ENCODE measurements around the gene IL22RA2. TPM values are rescaled to one million over a fixed set of nuclear protein-coding genes. Genes with fewer than 3 reads are reported as not detected.
A peak's percentile ranks its signal among the peaks of the same experiment; 100 is the strongest.

The IL22RA2 gene
- total RNA-seq, 2 donors from 2014 or later, result not detected

DNA sequence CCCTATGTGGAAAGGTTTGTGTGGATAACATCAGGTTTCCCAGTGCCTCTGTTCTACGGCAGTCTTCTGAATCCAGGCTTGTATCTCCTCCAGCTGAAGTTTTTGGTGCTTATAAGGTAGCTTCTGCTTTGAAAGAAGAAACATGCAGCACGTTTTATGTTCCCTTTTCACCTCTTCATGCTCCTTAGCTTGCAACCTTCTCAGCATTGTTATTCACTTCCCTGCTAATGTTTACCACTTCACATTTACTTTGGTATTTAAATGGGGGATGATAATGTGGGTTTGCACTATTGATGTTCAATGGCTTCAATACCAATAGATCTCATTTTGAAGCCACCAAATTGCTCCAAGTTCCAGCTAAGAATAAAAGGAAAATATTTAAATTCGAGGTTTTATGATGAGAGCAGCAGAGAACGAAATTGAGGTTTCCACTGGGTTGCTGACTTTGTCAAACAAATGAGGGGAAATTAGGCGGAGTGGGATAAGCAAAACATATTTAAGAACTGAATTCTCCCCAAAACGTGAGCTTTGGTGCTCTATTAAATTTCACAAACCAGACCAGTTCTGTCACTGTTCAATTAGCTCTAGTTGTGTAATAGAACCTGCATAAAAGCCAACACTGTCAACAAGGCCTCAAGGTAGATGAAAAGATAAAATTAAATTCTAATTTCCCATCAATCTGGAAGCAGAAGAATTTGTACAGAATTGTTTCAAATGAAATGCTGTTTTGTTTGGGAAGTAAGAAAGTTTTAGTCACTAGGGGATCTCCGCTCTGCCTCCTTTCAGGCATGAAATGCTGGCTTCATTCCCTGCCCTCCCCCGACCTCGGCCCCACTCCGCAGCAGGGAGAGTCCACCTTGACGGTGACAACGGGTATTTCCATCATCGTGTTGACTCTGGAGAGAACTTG is 1.4 kb downstream of the IL22RA2 start:
- intact Hi-C loops (cut with DNase I), result no loop called here
- no peak for ATAC-seq
- DNase-seq, result no peak

DNA sequence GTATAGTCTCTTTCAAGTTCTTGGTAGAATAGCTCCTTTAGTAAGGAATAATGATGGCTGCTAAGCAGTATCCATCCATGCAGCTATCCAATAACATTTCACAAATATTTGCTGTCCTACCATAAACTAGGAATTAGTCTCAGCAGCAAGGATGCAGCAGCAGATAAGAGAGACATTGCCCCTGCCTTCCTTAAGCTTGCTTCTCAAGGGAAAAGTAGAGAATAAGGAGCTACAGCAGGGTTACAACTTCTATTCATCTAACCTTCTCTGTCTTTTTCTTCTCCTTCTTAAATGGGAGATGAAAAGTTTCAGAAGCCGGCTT is 2.4 kb downstream of the IL22RA2 start:
- DNase-seq (no peak), ATAC-seq (no peak)
- intact Hi-C loops (cut with DNase I), result no loop called here

DNA sequence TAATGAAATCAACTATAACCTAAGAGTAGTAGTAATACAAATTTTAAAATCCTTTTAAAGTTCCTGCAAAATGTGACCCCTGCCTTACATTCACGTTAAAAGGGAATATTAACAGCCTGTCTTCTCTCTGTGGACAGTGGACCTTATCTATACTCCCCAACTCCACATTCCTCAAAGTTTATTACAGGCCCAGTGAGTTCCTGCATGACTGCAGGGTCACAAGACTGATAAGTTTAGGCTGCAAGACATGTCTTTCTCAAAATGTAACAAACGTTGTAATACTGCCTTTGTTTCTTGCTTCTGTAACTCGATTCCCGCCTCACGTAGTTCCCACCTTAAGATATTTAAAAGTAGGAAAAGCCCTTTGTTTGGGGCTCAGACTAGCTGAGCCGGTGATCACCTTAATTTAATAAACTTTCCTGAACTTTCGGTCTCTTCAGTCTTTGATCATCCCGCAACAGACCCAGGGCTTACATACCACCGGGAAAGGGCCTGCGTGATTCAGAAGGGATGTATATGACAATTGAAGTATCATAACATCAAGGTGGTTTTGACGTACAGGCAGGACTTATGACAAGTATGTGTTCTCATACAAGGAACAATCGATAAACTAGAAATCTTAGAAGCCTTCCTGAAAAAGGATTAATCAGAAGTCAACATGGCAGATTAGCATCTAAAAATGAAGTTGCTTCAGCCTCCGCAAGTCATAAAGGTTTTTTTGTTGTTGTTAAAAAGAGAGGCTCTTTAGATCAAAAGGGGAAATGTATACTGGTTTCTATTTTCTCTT is 3.0 kb downstream of the IL22RA2 start:
- intact Hi-C loops (cut with DNase I), result no loop called here
- DNase-seq (no peak), ATAC-seq (no peak)

DNA sequence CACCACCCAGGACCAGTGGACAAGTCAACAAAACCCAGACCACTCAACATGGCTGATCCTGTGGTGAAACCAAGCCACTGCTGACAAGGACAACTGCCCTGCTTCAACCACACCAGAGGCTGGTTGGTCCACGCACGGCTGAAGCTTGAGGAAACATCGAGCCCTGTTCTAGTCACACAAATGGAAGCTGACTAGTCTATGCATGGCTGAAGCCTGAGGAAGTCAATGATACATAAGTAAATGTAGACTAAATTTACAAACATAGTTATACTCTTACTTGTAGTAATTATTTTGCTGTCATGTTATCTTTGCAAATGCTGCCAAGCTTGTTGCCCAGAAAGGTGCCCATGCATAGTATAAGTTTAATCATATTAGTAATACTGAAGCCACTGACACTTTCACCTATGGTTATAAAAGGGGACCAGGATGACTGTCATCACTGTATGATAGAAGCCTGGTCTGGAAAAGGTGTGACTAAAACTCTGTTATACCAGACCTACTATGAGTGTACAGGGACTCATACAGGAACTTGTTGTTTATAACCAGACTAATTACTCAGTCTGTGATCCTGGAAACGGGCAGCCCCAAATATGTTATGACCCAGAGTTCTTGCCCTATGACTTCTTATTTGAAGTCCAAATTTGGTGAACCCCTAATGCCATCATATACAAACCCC is 5.6 kb downstream of the IL22RA2 start:
- DNase-seq (no peak), ATAC-seq (no peak)
- intact Hi-C loops (cut with DNase I), result loop anchor here in 1 of 2 donors (10.0 kb wide), 1 partner anchor 63 kb away; no protein-coding TSS in a partner anchor

DNA sequence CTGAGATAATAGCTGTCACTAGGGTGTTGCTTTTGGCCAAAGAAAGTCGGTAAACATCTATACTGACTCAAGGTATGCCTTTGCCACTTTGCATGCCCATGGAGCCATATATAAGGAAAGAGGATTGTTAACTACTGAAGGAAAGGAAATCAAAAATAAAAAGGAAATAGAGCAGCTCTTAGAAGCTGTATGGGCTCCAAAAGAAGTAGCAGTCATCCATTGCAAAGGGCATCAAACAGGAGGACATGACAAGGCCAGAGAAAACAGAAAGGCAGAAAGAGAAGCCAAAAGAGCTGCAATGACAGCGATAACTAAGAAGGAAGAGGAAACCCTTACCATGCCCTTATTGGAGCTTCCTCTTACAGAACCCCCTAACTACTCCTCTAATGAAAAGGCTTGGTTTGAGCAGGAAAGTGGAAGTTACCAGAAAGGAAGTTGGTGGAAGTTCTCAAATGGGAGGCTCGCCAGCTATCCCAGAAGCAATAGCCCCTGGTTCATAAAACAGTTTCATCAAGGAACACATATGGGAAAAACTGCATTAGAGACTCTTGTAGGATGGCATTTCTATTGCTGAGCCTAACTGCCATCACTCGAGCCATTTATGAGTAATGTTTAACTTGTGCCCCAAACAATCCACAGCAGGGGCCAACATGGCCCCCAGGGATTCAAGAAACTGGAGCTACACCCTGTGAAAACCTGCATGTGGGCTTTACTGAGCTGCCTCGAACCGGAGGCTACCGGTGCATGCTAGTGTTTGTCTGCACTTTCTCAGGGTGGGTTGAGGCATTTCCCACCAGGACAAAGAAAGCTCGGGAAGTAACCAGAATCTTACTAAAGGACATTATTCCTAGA is 7.0 kb downstream of the IL22RA2 start:
- ATAC-seq (peak in 1 of 2 donors; percentile 7), DNase-seq (no peak)
- intact Hi-C loops (cut with DNase I), result loop anchor here in 1 of 2 donors (10.0 kb wide), 1 partner anchor 62 kb away; no protein-coding TSS in a partner anchor

DNA sequence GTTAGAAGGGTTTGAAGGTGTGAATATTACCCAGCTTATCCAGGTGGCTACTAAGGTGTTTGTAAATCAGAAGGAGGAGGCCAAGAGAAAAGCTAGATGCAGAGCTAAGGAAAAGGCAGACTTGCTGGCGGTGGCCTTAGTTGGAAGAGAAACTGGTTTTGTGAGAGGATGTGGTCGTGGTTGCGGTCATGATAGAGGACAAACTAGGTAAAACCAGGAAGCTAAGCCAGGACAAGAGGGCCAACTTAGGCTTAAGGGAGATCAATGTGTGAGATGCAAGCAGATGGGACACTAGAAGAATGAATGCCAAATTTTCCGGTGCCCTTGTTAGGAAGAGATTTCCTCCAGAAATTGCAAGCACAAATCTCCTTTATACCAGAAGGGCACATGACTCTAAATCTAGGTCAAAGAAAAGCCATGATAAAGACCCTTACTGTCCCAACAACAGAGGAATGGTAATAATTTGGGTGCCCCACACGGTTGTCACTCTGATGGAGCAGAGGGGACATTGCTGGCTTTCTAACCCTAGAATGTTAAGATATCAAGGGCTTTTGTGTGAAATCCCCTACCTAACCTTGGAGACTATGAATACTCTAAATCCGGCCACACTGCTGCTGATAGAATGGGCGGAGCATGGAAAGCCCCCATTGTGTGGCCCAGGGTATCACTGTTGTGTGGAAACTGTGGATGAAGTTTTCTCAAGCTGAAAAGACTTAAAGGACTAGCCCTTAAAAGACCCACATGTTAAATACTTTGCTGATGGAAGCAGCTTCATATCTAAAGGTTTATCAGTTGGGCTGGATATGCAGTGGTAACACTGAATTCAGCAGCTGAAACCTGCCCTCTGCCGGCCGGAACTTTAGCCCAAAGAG is 7.8 kb downstream of the IL22RA2 start:
- peak in 1 of 2 donors; percentile 16 for ATAC-seq
- DNase-seq, result no peak
- intact Hi-C loops (cut with DNase I), result loop anchor here in 1 of 2 donors (10.0 kb wide), 1 partner anchor 61 kb away; no protein-coding TSS in a partner anchor

DNA sequence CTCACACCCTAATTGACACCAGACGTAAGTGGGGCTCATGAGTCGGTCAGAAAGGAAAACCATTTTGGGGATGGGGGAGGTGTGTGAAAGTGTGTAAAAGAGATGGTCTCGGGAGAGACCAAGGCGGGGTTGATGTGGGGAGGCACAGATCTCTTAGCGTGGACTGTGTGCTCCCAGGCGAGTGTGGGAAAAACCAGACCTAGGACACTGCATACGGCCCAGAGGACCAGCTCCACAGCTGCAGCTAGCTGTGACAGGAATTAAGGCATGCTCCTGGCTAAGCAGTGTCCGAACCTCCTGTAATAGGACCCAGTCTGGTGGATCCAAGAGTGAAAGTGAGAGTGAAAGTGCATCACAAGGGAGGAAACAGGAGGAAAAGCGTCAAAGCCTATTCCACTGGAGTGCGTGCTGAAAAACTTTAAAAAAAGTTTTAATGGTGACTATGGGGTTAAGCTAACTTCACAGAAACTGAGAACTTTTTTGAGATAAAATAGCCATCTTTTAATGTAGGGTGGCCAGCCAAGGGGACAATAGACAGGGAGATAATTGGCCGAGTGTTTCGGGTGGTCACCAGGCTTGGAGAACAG is 9.6 kb downstream of the IL22RA2 start:
- DNase-seq, result no peak
- intact Hi-C loops (cut with DNase I), result loop anchor here in 1 of 2 donors (10.0 kb wide), 1 partner anchor 59 kb away; no protein-coding TSS in a partner anchor
- no peak for ATAC-seq

DNA sequence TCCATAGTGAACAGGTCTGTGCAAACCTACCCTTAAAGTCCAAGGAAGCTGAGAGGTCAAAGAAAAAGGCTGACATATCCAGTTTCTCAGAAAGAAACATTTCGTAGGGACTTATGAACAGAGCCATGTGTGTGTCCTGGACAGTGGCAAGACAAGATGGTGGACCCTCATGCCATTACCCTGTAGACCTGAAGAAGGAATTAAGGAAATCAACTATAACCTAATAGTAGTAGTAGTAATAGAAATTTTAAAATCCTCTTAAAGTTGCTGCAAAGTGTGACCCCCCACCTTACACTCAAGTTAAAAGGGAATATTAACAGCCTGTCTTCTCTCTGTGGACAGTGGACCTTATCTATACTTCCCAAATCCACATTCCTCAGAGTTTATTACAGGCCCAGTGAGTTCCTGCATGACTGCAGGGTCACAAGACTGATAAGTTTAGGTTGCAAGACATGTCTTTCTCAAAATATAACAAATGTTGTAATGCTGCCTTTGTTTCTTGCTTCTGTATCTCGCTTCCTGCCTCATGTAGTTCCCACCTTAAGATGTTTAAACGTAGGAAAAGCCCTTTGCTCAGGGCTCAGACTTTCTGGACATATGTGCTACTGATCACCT is 10.6 kb downstream of the IL22RA2 start:
- intact Hi-C loops (cut with DNase I), result loop anchor here in 1 of 2 donors (10.0 kb wide), 1 partner anchor 58 kb away; no protein-coding TSS in a partner anchor
- DNase-seq (no peak), ATAC-seq (no peak)

DNA sequence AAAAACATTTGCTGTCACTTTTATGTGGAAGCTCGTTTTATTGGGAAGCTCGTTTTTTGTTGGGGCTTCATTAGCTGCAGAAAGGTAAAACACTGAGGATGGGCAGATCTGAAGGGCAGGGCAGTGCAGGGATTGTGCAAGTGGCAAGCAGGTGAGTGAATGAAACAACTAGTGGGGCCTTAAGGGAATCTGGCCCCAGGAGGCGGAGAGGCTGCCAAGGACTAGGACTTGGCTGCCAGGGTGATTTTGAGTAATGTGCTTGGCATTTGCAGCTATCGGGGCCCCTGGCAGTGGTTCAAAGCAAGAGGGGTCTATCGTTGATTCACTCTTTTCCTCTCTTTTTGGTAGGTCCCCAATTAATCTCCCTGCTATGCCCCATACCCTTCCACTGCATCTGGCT is 11.5 kb downstream of the IL22RA2 start:
- intact Hi-C loops (cut with DNase I), result loop anchor here in 1 of 2 donors (10.0 kb wide), 1 partner anchor 57 kb away; no protein-coding TSS in a partner anchor
- ATAC-seq, result peak in 1 of 2 donors; percentile 71
- no peak for DNase-seq

DNA sequence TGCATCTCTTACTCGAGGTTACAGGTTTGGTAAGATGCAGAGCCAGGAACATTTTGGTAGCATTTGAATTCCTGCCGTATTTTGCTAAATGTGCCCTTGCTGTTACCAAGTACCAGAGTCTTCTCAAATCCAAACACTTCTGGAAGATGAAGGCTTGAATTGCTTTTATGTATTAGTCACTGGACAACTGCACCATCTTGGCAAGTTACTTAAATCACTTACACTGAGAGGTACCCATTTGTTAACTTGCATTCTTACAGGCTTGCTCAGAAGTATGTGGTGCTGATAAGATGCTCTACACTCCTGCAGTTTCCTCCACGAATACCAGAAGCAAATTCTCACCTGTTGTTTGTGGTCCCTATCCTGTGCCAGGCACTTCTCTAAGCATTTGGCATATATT is 12.7 kb downstream of the IL22RA2 start:
- peak in 1 of 2 donors; percentile 92 for ATAC-seq
- intact Hi-C loops (cut with DNase I), result loop anchor here in 1 of 2 donors (10.0 kb wide), 1 partner anchor 56 kb away; no protein-coding TSS in a partner anchor

DNA sequence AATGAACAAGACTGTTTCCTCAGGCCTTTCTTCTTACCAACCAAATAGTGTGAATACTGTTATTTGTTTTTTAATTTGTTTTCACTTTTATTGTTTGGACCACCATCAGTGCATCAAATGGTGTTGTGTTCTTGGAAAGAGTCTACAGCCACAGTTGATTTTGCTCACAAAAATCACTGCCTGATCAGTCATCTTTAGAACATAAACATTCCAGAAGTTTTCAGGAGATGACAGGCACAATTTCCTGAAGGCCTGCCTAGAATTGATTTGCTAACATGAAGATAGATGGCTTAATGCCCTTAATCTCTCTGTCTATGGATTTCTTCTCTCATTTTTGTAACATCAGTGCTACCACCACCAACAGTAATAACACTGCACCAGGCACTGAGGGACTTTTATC is 13.5 kb downstream of the IL22RA2 start:
- ATAC-seq (no peak), DNase-seq (no peak)
- intact Hi-C loops (cut with DNase I), result loop anchor here in 1 of 2 donors (10.0 kb wide), 1 partner anchor 55 kb away; no protein-coding TSS in a partner anchor

More for the DNA sequence above, 12.7 kb downstream of the IL22RA2 start:
- DNase-seq, result no peak

DNA sequence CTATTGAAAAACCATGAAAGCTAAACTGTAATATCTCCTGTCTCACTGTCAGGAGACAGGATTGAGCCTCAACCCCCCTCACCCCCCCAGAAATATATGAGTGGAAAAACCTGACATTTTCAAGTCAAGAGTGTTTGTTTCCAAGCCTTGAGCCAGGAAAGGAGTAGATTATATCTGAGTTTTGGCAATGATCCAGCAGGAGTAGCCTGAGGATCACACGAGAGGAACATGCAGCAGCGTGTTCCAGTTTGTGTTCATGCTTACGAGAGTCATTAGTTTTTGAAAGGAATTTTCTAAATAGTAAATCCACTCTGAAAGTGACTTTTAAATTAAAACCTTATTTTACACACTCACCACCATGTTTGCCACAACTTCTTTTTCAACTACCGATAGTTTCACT is 15.8 kb downstream of the IL22RA2 start:
- no peak for ATAC-seq
- intact Hi-C loops (cut with DNase I), result no loop called here

DNA sequence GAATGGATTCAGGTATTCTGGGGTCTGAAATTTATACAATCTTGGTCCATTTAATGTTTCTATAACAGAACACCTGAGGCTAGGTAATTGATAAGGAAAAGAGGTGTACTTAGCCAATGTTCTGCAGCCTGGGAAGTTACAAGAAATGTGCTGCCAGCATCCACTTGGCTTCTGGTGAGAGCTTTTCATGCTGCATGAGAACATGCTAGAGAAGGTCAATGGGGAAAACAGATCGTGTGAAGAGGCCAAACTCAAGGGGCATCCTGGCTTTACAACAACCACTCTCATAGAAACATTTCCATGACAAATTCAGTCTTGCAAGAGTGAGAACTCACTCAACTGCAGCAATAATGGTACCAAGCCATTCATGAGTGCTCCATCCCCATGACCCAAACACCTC is 16.8 kb downstream of the IL22RA2 start:
- DNase-seq (no peak), ATAC-seq (no peak)
- intact Hi-C loops (cut with DNase I), result no loop called here

More for the DNA sequence above, 15.8 kb downstream of the IL22RA2 start:
- no peak for DNase-seq

DNA sequence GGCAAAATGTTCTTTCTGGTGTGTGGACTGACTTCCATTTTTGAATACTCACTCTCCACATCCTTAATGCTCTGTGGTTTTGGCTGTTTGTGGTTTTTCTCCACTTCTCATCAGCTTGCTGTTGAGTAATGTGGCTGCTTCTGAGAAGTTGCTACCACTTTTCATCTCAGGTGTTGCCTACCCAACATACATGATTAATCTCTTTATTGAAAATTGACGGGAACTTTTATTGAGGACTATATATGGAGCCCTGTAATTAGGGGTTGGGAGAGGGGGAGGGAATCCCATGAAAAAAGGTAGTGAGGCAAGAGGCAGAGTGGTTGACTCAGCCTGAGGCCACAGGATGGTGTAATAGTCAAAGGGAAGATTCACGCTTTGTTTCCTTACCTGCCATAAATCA is 17.6 kb downstream of the IL22RA2 start:
- intact Hi-C loops (cut with DNase I), result no loop called here
- DNase-seq, result no peak
- peak; percentile 19 to 61 for ATAC-seq

DNA sequence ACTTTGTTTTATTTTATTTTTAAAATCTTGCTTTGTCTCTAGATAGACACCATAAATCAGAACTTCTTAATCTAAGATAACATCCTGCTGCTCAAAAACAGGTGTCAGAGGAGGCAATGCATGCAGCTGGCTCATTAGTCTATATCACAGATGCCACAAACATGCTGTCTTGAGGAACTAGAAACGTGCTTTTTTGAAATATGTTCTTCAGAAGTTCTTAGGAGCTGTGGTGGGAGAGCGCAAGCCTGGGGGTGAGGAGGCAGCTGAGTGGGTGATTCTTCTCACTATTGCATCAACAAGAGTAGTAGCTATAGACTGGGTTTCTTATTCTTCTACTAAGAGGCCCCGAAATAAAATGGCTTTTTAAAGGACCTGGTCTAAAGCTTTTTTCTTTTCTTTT is 23.4 kb downstream of the IL22RA2 start:
- DNase-seq, result no peak
- ATAC-seq, result no peak
- intact Hi-C loops (cut with DNase I), result no loop called here

DNA sequence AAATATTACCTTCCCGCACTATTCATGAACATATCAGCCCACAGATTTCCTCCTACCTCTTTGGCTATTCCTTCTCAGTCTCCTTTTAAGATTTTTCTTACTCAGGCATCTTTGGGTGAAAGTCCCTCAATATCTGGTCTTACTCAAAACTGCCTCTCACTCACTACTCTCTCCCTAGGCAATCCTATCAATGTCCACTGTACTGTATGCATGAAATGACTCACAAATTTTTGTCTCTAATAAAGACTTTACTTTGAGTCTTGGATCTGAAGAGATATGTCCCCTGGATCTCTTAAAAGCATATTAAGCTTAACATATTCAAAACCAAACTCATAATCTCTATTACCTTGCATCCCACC is 24.4 kb downstream of the IL22RA2 start:
- intact Hi-C loops (cut with DNase I), result no loop called here
- DNase-seq, result no peak
- ATAC-seq, result no peak
